K562 (cell line): Measurements from ENCODE around the gene EZH1. TPM values are rescaled to one million over a fixed set of nuclear protein-coding genes. Genes with fewer than 3 reads are reported as not detected.

ENCODE experiments used
- CHCHD3 ChIP-seq: fragments of 250-450 bp; sonication (Bioruptor Pico); IDR thresholded peaks from 2 replicates; pipeline ENCODE4 v2.1.2; 2022; ENCODE audit warnings: mild to moderate bottlenecking
- DDX20 ChIP-seq: fragments of 450-650 bp; IDR thresholded peaks from 2 replicates; pipeline ENCODE4 v1.6.1; 2016; ENCODE audit warnings: missing genetic modification characterization, low read depth, mild to moderate bottlenecking, missing compliant biosample characterization, moderate library complexity
- E2F1 ChIP-seq: sonication (generic); formaldehyde crosslinking; IDR thresholded peaks from 2 replicates; pipeline ENCODE4 v1.8.1; 2023; ENCODE audit warnings: mild to moderate bottlenecking, missing genetic modification reagents, moderate library complexity
- ETV5 ChIP-seq: sonication (generic); formaldehyde crosslinking; IDR thresholded peaks from 2 replicates; pipeline ENCODE4 v1.4.0; 2020; ENCODE audit warnings: low read depth, mild to moderate bottlenecking, missing genetic modification reagents
- FOXA3 ChIP-seq, 2 experiments: fragments of 450-650 bp in 1 of 2; sonication (generic) in 1 of 2; formaldehyde crosslinking; IDR thresholded peaks in 1 of 2; conservative IDR thresholded peaks in 1 of 2; 2 replicates each; pipeline versions ENCODE4 v1.4.0 to v1.8.0; 2020 to 2022; ENCODE audit warnings: mild to moderate bottlenecking in 2 of 2, missing genetic modification reagents in 1 of 2
- NFRKB ChIP-seq: fragments of 450-650 bp; IDR thresholded peaks from 2 replicates; pipeline ENCODE4 v1.6.1; 2016; ENCODE audit warnings: low read depth
- SFPQ ChIP-seq: fragments of 200-400 bp; formaldehyde crosslinking; IDR thresholded peaks from 2 replicates; pipeline ENCODE4 v1.6.1; 2017; ENCODE audit warnings: mild to moderate bottlenecking, low read depth, low read length, moderate library complexity
- TEAD4 ChIP-seq, 2 experiments: sonication (generic) in 1 of 2; formaldehyde crosslinking in 1 of 2; IDR thresholded peaks; 2 replicates each; pipeline versions ENCODE4 v1.6.1 to v1.8.0; 2012 to 2022; ENCODE audit warnings: borderline replicate concordance in 1 of 2, inconsistent platforms in 1 of 2, low read length in 1 of 2, mild to moderate bottlenecking in 1 of 2, missing genetic modification reagents in 1 of 2
- ZBTB5 ChIP-seq: fragments of 450-650 bp; IDR thresholded peaks from 2 replicates; pipeline ENCODE4 v1.6.1; 2017; ENCODE audit warnings: antibody characterized with exemption
- ZKSCAN3 ChIP-seq: fragments of 250-450 bp; sonication (Bioruptor Pico); IDR thresholded peaks from 2 replicates; pipeline ENCODE4 v1.4.0; 2020
- ZNF133 ChIP-seq: fragments of 250-450 bp; sonication (Bioruptor Pico); IDR thresholded peaks from 2 replicates; pipeline ENCODE4 v1.4.0; 2020; ENCODE audit warnings: mild to moderate bottlenecking
- ZNF592 ChIP-seq: fragments of 450-650 bp; IDR thresholded peaks from 2 replicates; pipeline ENCODE4 v1.6.1; 2017; ENCODE audit warnings: antibody characterized with exemption, mild to moderate bottlenecking
- polyA plus RNA-seq, 8 experiments: library from polyadenylated mRNA; depleted of rRNA in 4 of 8; stranded (reverse) in 5 of 8; unstranded in 3 of 8; fragments of >200 nt; fragmentation: Nextera tagmentation in 2 of 8; fragmentation: Illumina TruSeq in 1 of 8; extraction: Ambion mirVana in 2 of 8; extraction: Trizol in 1 of 8; gene quantifications; 2 replicates each; pipeline versions ENCODE4 v1.2.1 to v1.2.3, GENCODE V29; 2011 to 2014; ENCODE audit warnings: inconsistent platforms in 1 of 8, missing spikeins in 1 of 8
- total RNA-seq, 7 experiments: library from RNA; depleted of rRNA in 6 of 7; stranded (reverse); fragments of >200 nt in 6 of 7; fragmentation: Illumina TruSeq in 2 of 7; extraction: Trizol in 2 of 7; gene quantifications; 2 replicates each; pipeline versions ENCODE4 v1.2.1 to v1.2.3, GENCODE V29; 2011 to 2021; ENCODE audit warnings: low replicate concordance in 1 of 7
- TF ChIP-seq, protein P1 (sequence below): sonication (generic); formaldehyde crosslinking; IDR thresholded peaks from 2 replicates; pipeline ENCODE4 v1.8.0; 2022; ENCODE audit warnings: mild to moderate bottlenecking, missing genetic modification reagents, borderline replicate concordance

The EZH1 gene
- total and polyA plus RNA-seq, 9 of the 15 experiments (the other 6 are each of a cell fraction or from before 2014, with no cell fraction given): 8.6 to 40.8 (median 22.9) TPM

DNA sequence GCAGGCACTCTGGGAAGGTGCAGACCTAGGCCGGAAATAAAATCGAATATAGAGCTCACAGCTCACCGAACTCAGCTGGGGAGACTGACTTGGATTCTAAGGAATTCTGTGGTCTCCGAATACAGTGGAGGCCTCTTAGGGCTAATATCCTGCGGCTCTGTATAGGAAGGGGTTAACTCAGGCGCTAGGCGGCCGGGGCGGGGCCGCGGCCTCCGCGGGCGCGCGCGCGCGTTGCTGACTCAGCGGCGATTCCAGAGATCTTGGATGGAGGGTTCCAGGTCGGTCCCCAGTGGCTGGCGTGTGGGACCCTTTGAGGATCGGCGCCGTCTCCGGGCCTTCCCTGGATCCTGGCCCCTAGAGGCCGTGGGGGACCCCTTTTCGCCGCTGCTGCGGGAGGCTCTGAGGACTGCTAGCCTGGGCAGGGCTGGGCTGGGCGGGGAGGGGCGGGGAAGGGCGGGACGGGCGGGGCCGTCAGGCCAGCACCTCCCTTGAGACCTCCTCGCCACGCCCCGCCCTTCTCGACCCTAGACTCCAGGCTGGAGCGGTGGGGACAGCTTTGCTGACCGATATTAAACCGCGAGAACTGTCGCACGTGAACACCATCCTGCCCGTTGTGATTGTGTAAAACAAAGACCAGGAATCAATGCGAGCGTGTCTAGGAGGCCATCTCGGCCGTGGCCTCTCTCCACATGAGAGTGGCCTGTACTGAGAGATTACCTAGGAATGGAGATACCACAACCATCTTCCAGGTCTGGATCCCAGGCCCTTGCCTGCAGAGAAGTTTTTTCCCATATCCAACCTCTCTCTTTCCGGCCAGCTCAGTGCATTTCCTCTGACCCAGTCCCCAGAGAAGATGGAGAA is 66.7 kb downstream of the EZH1 start (continued):
- TF ChIP-seq ZBTB5 (no peak), NFRKB (peak; percentile 69), SFPQ (no peak), ZNF592 (no peak), FOXA3 (CRISPR knock-in tag; conservative IDR thresholded peaks at IDR 0.05 in 1 of 2, IDR thresholded peaks at IDR 0.05 in 1 of 2) (no peak), ZNF133 (CRISPR knock-in tag) (no peak), ETV5 (CRISPR knock-in tag) (no peak), CHCHD3 (no peak), E2F1 (CRISPR knock-in tag) (no peak), TEAD4 (IDR thresholded peaks at IDR 0.05; ENCODE audit: low read length) (peak; percentile 46; the same call in 1 of the 2 replicates), TEAD4 (CRISPR knock-in tag; IDR thresholded peaks at IDR 0.05; ENCODE audit: borderline replicate concordance) (no peak), DDX20 (tag) (no peak), ZKSCAN3 (CRISPR knock-in tag) (no peak)
- TF ChIP-seq, protein P1, sequence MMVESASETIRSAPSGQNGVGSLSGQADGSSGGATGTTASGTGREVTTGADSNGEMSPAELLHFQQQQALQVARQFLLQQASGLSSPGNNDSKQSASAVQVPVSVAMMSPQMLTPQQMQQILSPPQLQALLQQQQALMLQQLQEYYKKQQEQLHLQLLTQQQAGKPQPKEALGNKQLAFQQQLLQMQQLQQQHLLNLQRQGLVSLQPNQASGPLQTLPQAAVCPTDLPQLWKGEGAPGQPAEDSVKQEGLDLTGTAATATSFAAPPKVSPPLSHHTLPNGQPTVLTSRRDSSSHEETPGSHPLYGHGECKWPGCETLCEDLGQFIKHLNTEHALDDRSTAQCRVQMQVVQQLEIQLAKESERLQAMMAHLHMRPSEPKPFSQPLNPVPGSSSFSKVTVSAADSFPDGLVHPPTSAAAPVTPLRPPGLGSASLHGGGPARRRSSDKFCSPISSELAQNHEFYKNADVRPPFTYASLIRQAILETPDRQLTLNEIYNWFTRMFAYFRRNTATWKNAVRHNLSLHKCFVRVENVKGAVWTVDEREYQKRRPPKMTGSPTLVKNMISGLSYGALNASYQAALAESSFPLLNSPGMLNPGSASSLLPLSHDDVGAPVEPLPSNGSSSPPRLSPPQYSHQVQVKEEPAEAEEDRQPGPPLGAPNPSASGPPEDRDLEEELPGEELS (CRISPR knock-in tag): no peak
